GM12873 (cell line): ENCODE measurements around the gene EMB.

Experiments used
- CTCF ChIP-seq: IDR thresholded peaks from 2 replicates; pipeline ENCODE4 v1.5.1; 2012; ENCODE audit warnings: low read depth, mild to moderate bottlenecking, moderate library complexity, low read length, control low read depth; ENCODE audit not compliant: insufficient read depth; ENCODE audit errors: missing control alignments

Gene EMB

GRCh38 chr5:50441493-50441955, 436 bp upstream of the EMB start:
- peak; percentile 2 for TF ChIP-seq CTCF

- no peak for TF ChIP-seq CTCF
These were observed 1.9 kb downstream of the EMB start for GRCh38 chr5:50439221-50439620.

- no peak for TF ChIP-seq CTCF
These were observed 5.9 kb downstream of the EMB start for GRCh38 chr5:50435168-50435567.

- no peak for TF ChIP-seq CTCF
These were observed 20.6 kb downstream of the EMB start for GRCh38 chr5:50420343-50420935.

GRCh38 chr5:50415912-50416311, 25.2 kb downstream of the EMB start:
- no peak for TF ChIP-seq CTCF

- no peak for TF ChIP-seq CTCF
These were observed 34.2 kb downstream of the EMB start for GRCh38 chr5:50406877-50407276.

GRCh38 chr5:50401336-50401735, 39.8 kb downstream of the EMB start:
- no peak for TF ChIP-seq CTCF
